HepG2 (cell line): ENCODE data around the gene ERICH6. TPM values are rescaled to one million over a fixed set of nuclear protein-coding genes. Genes with fewer than 3 reads are reported as not detected.

ENCODE experiments used
- ASH2L ChIP-seq: fragments of 300-600, 200-600 bp; sonication (generic); IDR thresholded peaks from 2 replicates; pipeline ENCODE4 v1.7.0; 2017; ENCODE audit warnings: low read depth, mild to moderate bottlenecking, moderate library complexity, mixed read lengths, low read length; ENCODE audit not compliant: insufficient read length
- BCL6 ChIP-seq: IDR thresholded peaks from 2 replicates; pipeline ENCODE4 v1.6.1; 2016; ENCODE audit warnings: missing genetic modification reagents, missing compliant biosample characterization
- DPF2 ChIP-seq: sonication (generic); formaldehyde crosslinking; IDR thresholded peaks from 2 replicates; pipeline ENCODE4 v1.4.0; 2020; ENCODE audit warnings: mild to moderate bottlenecking, low read depth, missing genetic modification reagents, borderline replicate concordance
- FOXA3 ChIP-seq: IDR thresholded peaks from 2 replicates; pipeline ENCODE4 v1.6.1; 2016; ENCODE audit warnings: missing genetic modification reagents, missing compliant biosample characterization
- FUBP1 ChIP-seq: sonication (generic); formaldehyde crosslinking; IDR thresholded peaks from 2 replicates; pipeline ENCODE4 v1.5.1; 2020; ENCODE audit warnings: missing genetic modification reagents, mild to moderate bottlenecking, borderline replicate concordance
- HDAC2 ChIP-seq: sonication (generic); formaldehyde crosslinking; IDR thresholded peaks from 2 replicates; pipeline ENCODE4 v1.4.0; 2020; ENCODE audit warnings: missing genetic modification reagents
- MAF1 ChIP-seq: sonication (generic); formaldehyde crosslinking; IDR thresholded peaks from 2 replicates; pipeline ENCODE4 v1.5.0; 2020; ENCODE audit warnings: missing genetic modification reagents, borderline replicate concordance
- NR2F6 ChIP-seq, 2 experiments: IDR thresholded peaks; 2 replicates each; pipeline ENCODE4 v1.6.1; 2016; ENCODE audit warnings: antibody characterized with exemption in 1 of 2, mild to moderate bottlenecking in 1 of 2
- ONECUT2 ChIP-seq: sonication (generic); formaldehyde crosslinking; IDR thresholded peaks from 2 replicates; pipeline ENCODE4 v1.4.0; 2020; ENCODE audit warnings: missing genetic modification reagents
- RCOR2 ChIP-seq: IDR thresholded peaks from 2 replicates; pipeline ENCODE4 v1.6.1; 2016; ENCODE audit warnings: missing biosample characterization, missing genetic modification reagents
- REPIN1 ChIP-seq: sonication (generic); formaldehyde crosslinking; IDR thresholded peaks from 2 replicates; pipeline ENCODE4 v1.8.0; 2022; ENCODE audit warnings: missing genetic modification reagents, low read depth, mild to moderate bottlenecking, borderline replicate concordance
- SP5 ChIP-seq: IDR thresholded peaks from 2 replicates; pipeline ENCODE4 v1.6.1; 2016; ENCODE audit warnings: low read depth, borderline replicate concordance
- TEAD3 ChIP-seq: optimal IDR thresholded peaks from 2 replicates; pipeline ENCODE3; 2016; ENCODE audit warnings: borderline replicate concordance
- ZNF274 ChIP-seq: sonication (generic); formaldehyde crosslinking; IDR thresholded peaks from 2 replicates; pipeline ENCODE4 v1.5.1; 2020; ENCODE audit warnings: mild to moderate bottlenecking, missing genetic modification reagents
- ZNF574 ChIP-seq: sonication (generic); formaldehyde crosslinking; IDR thresholded peaks from 2 replicates; pipeline ENCODE4 v1.4.0; 2020; ENCODE audit warnings: missing genetic modification reagents
- ZNF687 ChIP-seq: sonication (generic); formaldehyde crosslinking; IDR thresholded peaks from 2 replicates; pipeline ENCODE4 v1.5.1; 2020; ENCODE audit warnings: mild to moderate bottlenecking, missing genetic modification reagents, moderate library complexity
- ZSCAN29 ChIP-seq: sonication (generic); formaldehyde crosslinking; conservative IDR thresholded peaks from 2 replicates; pipeline ENCODE4 v1.4.0; 2020; ENCODE audit warnings: mild to moderate bottlenecking, missing genetic modification reagents
- polyA plus RNA-seq, 8 experiments: library from polyadenylated mRNA; depleted of rRNA in 3 of 8; stranded (reverse) in 7 of 8; unstranded in 1 of 8; fragments of >200 nt; fragmentation: Illumina TruSeq in 4 of 8; extraction: Trizol in 4 of 8; gene quantifications; 2 replicates each; pipeline versions ENCODE4 v1.2.1 to v1.2.3, GENCODE V29; 2011 to 2016; ENCODE audit warnings: low read depth in 4 of 8, missing spikeins in 1 of 8, mixed read lengths in 1 of 8; ENCODE audit not compliant: insufficient read depth in 1 of 8
- total RNA-seq, 5 experiments: library from RNA; depleted of rRNA; stranded (reverse); fragments of >200 nt; fragmentation: Illumina TruSeq; extraction: Trizol; gene quantifications; 2 replicates each; pipeline ENCODE4 v1.2.3, GENCODE V29; 2016; ENCODE audit warnings: low read depth in 1 of 5
- TF ChIP-seq, protein P1 (sequence below): sonication (generic); formaldehyde crosslinking; IDR thresholded peaks from 2 replicates; pipeline ENCODE4 v1.4.0; 2020; ENCODE audit warnings: mild to moderate bottlenecking, missing genetic modification reagents, borderline replicate concordance

The ERICH6 gene
- total and polyA plus RNA-seq, 2 of the 13 experiments (the other 11 are each of a cell fraction or from before 2014, with no cell fraction given): 0.03 TPM; not detected in 1

GRCh38 chr3:150740733-150741496, 37.2 kb upstream of the ERICH6 start (continued):
- TF ChIP-seq FUBP1 (CRISPR knock-in tag) (peak; percentile 52; the same call in 1 of the 2 replicates), FOXA3 (CRISPR knock-in tag) (peak; percentile 82), ZNF574 (CRISPR knock-in tag) (peak; percentile 65), HDAC2 (CRISPR knock-in tag) (peak; percentile 95), MAF1 (CRISPR knock-in tag) (no peak), BCL6 (peak; percentile 84), REPIN1 (CRISPR knock-in tag) (peak; percentile 91), ASH2L (peak; percentile 17), ONECUT2 (CRISPR knock-in tag) (peak; percentile 59; the same call in 1 of the 2 replicates), ZSCAN29 (peak; percentile 50; the same call in 1 of the 2 replicates), DPF2 (CRISPR knock-in tag) (peak; percentile 62; the same call in 1 of the 2 replicates), ZNF687 (CRISPR knock-in tag) (peak; percentile 59), NR2F6 (IDR thresholded peaks at IDR 0.05) (peak; percentile 80), NR2F6 (CRISPR knock-in tag; IDR thresholded peaks at IDR 0.05) (peak; percentile 88), RCOR2 (peak; percentile 96), SP5 (CRISPR knock-in tag) (peak; percentile 31; the same call in 1 of the 2 replicates), ZNF274 (CRISPR knock-in tag) (no peak), TEAD3 (CRISPR knock-in tag) (peak; percentile 83)
- TF ChIP-seq, protein P1, sequence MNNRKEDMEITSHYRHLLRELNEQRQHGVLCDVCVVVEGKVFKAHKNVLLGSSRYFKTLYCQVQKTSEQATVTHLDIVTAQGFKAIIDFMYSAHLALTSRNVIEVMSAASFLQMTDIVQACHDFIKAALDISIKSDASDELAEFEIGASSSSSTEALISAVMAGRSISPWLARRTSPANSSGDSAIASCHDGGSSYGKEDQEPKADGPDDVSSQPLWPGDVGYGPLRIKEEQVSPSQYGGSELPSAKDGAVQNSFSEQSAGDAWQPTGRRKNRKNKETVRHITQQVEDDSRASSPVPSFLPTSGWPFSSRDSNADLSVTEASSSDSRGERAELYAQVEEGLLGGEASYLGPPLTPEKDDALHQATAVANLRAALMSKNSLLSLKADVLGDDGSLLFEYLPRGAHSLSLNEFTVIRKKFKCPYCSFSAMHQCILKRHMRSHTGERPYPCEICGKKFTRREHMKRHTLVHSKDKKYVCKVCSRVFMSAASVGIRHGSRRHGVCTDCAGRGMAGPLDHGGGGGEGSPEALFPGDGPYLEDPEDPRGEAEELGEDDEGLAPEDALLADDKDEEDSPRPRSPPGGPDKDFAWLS: no peak
